Measurements from ENCODE around the gene CDKAL1.
"Not testable (repeated sequence)": the region's sequence is repeated elsewhere in the genome, so short reads cannot be mapped to it uniquely, and the experiment has no call there.

CDKAL1 gene

DNA sequence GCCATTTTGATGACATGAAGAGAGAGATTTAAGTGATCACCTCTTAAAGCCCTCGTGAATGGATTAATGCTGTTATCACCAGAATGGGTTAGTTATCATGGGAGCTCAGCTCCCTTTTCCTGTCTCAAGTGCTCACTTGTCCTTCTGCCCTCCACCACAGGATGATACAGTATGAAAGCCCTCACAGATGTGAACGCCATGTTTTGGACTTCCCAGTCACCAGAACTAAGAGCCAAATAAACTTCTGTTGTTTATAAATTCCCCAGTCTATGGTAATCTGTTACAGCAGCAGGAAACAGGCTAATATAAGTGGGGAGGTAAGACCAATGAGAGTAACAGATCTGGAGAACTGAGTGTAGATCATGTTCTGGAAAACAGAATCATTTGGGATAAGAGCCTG, 493.2 kb downstream of the CDKAL1 start:
- DNase-seq, result no peak

DNA sequence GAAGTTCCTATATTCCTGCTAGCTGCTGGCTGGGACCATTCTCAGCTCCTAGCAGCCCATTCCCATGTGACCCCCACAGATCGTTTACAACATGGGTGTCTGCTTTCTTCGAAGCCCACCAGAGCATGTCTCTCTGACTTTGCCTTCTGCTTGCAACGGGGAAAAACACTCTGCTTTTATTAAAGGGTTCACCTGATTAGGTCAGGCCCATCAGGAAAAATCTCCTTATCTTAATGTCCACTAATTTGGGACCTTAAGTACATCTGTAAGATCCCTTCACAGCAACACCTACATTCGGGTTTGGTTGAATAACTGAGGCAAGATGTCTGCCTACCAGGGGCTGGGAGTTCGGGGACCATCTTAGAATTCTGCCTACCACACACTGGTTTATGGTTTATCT, 496.9 kb downstream of the CDKAL1 start:
- DNase-seq, result no peak

DNA sequence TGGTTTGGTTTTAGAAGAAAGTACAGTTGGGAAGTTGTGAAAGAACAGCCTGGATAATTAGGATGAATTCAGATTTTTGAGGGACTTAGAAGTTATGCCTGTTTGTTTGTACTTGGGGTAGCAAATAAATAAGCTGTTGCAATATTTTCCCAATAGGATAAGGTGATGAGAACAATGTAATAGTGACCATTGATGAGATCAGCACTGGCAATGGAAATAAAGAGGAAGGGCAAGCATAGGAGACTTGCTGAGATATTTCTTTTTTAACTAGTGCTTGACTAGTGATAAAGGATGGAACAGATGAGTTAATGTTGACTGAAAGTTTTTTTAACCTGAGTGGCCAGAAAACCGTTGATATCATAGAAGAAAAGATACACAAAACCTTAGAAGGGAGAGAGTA, 498.8 kb downstream of the CDKAL1 start:
- DNase-seq, result no peak

DNA sequence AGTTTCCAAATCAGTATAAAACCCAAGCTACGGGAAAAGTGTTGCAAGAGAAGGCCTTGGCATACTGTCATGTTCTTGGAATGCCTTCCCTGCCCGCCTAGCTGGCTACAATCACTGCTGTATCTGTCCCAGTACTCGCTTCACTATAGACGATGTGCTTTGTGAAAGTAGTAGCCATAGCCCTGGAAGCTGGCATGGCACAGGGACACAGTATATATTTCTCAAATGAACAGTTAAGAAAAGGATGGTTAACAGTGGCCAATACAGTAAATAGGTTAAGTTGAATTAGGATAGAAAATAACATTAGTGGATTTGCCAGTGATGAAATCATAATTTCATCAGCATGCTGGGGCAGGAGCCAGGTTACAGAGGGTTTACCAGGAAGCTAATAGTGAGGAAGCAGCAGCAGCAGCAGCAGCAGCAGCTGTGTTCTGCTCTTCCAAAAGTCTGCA, 499.3 kb downstream of the CDKAL1 start:
- no peak for DNase-seq

DNA sequence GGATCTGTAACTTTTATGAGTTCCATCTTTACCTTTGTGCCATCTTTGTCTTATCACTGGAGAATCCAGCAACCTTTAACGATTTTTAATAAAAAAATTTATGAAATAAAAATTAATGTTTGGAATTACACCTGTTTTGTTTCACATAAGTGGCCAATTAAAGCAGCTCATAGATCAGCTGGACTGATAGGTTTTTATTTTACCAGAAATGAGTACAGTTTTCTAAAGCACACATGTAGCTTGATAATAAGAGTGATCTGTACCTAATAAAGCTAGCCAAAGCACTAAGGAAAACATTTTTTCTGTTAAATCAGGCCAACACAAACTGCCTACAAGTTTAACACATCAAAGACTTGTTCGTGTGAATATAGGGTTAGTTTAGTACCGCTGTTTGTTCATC, 500.1 kb downstream of the CDKAL1 start:
- no peak for DNase-seq

DNA sequence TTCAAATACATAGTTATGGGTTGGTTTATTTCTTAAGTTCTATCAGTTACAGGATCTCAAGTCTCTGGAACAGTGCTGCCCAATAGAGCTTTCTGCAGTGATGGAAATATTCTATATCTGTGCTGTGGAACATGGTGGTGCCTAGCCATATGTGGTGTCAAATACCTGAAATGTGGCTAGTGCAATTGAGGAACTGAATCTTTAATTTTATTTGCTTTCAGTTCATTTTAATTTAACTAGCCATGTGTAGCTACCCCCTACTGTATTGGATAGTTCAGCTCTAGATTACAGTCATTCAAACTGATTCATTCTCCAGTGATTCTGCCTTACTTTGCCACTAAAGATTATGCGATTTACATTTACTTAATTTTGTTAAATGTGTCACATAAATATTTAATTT, 503.2 kb downstream of the CDKAL1 start:
- DNase-seq, result no peak

DNA sequence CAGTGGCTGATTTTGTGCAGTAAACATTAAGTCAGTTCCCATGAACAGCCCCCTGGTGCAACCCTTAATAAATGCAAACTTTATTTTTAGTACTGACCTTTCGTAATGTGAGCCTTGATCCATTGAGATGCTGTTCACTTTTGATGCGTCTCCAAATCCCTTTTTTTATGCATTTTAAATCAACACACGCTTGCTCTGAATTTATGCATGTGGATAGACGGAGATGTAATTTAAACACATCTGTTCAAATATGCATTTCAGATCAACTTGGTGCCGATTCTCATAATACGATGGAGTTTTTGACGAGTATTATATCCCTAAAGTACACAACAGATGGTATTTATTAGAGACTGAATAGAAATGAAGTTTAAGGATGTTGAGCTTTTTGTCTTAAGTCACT, 505.7 kb downstream of the CDKAL1 start:
- no peak for DNase-seq

DNA sequence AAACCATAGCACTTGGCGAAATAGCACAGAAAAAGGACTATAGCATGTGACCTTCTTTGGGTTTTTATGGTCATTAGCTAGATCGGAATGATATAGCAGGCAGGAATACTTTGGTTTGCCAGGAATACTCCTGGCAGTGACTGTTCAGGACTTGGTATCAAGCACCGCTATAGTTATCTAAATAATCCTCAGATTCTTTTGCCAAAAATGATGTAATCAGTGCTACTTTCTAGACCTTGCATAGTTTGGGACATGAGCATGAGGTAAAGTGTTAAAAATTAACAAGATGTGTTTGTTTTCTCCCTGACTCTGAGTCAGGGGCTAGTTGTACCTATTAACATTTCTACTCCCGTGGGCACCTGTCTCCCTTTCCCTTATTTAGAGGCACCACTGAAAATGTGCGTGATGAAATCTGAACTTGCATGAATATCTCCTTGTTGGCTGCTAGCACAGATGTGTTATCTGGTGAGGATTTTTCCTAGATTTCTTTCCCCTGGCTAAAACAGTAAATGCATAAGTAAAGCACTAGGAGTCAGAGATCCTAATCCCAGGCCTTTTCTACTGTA, 511.0 kb downstream of the CDKAL1 start:
- no peak for DNase-seq

DNA sequence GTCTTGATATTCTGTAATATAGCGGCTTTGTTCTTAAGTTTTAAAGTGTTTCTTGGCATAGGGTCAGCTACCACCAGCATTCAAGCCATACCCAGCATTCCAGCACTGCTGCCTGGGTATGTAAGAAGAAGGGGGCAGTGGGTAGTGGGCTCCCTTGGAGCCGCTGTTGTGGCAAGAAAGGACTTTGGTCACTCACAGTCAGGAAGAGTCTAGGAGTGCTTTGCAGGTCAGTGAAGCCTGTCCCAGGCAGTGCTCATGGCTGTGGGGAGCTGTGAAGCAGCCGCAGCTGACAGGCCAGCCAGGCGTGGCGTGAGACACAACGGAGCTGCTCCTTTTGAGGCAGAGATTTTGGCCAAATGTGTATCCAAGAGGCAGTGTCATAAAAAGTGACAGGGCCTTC, 512.0 kb downstream of the CDKAL1 start:
- DNase-seq, result peak; percentile 69

DNA sequence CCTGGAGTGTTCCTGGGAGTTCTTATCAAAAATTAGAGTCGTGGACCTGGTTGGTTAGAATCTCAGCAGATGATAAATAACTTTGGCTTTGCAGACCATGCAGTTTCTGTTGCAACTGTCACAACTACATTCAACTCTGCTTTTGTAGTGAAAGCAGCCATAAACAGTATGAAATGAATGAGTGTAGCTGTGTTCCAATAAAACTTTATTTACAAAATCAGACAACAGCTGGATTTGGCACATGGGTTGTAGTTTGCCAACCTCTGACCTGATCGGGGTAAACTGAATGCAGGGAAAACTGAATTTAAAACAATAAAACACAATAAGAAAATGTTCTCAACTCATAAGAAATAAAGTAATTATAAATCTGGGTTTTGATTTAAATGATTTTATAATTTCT, 513.8 kb downstream of the CDKAL1 start:
- DNase-seq, result no peak

DNA sequence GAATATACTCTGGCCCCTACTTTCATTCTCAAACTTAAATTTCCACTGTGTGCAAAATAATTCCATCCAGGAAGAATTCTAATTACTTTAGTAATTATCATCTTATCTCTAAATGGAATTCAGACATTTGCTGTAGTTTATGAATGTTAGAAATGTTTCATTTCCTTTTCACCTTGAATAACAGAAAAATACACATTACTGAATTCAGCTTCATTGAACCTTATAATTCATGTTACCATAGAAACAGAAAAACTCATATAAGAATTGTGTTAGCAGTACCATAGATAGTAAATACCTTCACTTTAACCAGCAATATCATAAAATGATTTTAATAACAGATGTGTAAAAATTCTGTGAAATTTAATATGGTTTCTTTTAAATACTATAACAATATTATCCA, 514.9 kb downstream of the CDKAL1 start:
- DNase-seq, result no peak

DNA sequence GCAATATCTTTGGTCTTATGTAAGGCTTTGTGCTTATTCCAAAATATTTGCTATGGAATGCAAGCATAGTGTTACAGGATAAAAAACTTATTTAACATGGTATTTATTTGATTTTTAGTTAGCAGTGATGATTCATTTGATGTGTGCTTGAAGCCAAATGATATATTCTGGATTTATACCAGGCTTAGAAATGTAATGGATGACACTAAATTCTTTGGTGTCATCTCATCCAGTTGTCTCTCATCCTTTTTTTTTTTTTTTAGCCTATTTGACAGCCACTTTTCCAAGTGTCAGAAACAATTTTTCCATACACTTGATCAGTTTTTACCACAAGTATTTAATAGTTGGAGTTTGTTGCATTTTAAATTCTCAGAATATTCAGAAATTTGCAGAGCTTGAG, 515.3 kb downstream of the CDKAL1 start:
- DNase-seq, result no peak

DNA sequence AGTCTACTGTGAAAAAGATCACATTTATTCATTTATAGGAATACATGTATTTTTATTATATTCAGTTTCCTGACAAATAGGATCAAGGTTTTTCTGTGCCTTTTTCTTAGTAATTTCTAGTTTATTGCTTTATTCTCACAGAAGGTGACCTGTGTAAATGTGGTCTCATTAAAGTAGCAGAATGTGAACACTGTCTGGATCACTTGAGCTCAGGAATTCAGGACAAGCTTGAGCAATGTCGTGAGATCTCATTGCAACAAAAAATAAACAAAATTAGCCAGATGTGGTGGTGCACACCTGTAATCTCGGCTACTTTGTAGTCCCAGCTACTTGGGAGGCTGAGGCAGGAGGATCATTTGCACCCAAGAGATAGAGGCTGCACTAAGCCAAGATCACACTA, 516.7 kb downstream of the CDKAL1 start:
- no peak for DNase-seq

DNA sequence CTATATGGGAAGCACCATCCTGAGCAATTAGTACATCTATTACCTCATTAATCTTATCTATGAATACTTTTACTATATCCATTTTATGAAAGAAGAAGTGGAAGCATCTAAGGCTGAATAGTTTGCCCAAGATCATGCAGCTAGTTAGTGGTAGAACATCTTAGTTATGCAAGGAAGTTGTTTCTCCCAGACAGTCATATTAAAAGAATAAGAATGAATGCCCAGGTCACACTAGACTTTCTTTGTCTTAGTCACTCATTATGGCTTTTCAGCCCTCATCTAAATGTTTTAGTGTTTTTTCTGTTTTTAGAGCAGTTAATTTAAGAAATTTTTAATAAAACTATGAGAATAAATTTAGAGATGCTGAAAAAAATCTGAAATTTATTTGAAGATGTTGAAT, 517.5 kb downstream of the CDKAL1 start:
- no peak for DNase-seq

DNA sequence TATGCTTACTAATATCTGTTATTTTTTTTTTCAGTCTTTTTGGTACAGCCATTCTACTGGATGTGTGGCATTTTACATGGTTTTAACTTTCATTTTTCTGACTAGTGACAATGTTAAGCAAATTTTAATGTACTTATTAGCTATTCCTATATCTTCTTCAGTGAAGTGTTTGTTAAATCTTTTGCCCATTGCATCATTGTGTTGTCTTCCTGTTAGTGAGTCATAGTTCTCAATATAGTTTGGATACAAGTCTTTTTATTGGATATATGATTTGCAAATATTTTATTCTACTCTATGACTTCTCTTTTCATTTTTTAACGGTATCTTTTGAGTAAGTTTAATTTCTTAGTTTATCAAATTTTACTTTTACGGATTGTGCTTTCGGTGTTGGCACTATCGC, 519.4 kb downstream of the CDKAL1 start:
- no peak for DNase-seq

DNA sequence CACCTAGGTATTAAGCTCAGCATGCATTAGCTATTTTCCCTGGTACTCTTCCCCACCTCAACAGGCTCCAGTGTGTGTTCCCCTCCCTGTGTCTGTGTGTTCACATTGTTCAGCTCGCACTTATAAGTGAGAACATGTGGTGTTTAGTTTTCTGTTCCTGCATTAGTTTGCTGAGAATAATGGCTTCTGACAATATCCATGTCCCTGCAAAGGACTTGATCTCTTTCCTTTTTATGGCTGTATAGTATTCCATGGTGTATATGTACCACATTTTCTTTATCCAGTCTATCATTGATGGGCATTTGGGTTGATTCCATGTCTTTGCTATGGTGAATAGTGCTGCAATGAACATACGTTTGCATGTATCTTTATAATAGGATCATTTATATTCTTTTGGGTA, 521.2 kb downstream of the CDKAL1 start:
- DNase-seq, result not testable (repeated sequence)

DNA sequence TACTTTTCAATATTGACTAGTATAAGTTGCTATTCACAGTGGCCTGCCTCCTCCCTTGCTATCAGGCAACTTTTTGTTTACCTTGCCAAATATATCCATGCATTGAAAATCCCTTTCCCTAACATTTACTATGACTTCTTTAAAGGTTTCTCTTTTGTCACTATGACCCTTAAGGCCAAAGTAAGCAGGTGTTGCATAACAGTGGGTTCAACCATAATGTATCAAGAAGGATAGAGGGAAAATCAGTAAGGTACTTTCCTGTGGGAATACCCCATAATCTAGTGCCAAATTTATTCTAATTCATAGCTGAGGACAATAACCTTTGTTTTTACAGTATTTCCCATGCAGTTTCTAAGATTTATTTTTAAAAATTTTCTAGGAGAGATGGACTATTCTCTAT, 527.6 kb downstream of the CDKAL1 start:
- no peak for DNase-seq

DNA sequence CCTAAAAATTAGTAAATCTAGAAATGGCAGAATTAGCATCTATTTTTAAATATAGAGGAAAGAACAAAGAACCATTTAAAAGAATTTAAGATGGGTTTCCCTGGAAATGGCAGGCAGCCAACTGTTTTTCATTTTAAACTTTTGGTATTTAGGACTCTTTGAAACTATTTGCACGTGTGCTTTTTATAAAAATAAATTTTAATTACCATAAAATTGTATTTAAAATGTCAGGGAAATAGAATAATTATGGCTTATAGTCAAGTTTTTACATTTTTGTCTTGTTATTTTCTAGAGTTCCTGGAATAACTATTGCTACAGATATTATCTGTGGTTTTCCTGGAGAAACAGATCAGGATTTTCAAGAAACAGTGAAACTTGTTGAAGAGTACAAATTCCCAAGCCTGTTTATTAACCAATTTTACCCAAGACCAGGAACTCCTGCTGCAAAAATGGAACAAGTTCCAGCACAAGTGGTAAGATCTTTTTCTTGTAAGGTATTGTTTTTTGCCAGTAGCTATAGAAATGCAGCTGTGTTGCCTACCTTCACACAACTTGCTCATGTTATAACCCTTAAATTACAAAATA, 530.6 kb downstream of the CDKAL1 start:
- no peak for DNase-seq

DNA sequence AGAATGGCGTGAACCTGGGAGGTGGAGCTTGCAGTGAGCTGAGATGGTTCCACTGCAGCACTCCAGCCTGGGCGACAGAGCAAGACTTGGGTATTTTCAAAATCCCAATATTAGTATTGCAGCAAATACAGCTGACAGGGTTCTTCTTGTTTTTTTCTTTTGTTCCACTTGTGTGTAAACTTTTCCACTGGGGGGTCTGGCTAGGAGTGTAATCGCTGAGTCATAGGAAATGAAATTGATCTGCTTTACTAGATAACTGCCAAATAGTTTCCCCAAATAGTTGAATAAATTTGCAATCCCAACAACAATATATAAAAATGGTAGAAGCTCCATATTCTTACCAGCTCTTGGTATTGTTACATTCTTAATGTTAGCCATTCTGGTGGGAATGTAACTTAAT, 533.3 kb downstream of the CDKAL1 start:
- no peak for DNase-seq

DNA sequence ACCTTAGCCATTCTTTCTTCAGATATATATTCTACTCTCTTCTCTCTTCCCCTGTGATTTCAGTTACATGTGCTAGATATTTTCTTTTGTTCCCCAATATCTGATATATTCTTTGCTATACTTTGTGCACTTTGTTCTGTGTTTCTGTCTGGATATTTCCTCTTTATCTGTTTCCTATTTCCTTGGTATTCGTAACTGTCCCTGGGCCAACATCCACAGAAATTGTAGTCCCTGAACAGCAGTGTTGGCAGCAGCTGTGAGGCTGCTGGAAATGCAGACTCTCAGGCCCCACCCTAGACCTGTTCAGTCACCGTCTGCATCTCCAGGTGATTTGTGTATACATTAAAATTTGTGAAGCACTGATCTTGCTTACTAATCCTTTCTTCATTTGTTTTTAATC, 536.4 kb downstream of the CDKAL1 start:
- no peak for DNase-seq

DNA sequence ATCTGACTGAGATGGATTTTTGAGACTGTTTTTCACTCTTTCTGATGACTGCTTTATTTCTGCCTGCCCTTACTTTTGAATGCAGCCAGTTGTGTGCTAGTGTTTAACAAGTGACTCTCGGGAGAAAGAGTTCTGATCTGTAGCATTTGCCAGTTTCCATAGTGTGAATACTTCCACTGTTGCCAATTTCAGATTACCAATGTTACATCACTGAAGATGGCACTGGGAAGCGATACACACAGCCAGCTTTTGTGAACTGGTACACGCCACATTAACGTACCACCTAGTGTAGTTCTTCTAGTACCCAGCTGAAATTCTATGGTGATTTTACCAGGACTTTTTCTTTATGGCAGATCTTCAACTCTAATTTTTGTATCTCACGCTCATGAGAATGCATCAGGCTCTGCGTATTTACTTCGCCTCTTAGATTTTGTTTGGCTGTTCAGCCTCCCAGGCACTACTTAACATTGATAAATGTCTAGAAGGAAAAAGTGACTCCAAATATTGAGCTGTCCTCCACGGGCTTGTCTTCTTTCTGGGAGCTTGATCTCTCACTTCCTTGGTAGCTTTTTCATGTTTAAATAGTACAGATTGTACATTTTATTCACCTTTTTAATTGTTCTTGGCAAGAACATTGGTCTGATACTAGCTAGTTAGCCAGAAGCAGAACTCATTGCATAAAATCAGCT, 537.7 kb downstream of the CDKAL1 start:
- no peak for DNase-seq

DNA sequence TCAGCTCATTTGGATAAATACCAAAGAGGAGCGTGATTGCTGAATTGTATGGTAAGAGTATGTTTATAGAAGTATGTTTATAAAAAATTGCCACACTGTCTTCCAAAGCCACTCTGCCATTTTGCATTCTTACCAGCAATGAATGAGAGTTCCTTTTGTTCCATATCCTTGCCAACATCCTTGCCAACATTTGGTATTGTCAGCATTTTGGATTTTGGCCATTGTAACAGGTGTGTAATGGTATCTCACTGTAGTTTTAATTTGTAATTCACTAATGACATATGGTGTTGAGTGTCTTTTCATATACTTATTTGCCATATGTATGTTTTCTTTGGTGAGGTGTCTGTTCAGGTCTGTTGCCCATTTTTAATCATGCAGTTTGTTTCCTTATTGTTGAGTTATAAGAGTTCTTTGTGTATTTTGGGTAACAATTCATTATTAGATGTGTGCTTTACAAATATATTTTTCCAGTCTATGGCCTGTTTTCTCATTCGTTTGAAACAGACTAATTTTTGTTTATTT, 539.1 kb downstream of the CDKAL1 start:
- no peak for DNase-seq

DNA sequence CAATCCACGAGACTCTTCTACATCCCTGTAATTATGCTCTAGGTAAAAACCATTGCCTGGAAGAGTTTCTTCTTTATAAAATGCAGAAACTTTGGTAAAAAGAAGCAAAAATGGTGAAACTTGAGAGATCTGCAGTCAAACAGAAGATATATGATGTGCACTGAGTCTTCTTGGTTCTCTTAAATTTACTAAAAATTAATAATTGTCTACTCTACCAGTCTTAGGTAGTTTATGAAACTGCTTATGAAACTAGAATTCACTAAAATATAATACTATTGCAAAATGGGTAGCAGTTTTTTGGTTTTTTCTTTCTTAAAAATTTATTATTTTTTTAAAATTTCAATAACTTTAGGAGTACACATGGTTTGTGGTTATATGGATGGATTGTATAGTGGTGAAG, 540.2 kb downstream of the CDKAL1 start:
- no peak for DNase-seq

DNA sequence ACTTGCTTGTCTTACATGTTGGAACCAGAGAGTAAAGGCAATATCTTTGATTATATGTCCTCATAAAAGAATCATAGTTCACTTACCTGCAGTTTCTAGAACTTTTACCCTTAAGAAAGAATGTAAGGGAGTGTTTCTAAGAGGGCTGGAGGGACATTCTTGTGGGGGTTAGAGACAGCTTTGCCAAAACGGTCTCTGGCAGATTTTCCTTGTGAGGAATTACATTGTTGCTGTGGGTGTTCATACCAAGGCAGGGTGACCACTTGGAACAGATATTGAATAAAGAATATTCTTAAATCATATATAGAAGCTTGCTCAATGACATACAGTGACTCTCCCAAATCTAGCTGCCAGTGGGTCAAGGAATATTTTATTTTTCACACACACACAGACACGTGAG, 541.7 kb downstream of the CDKAL1 start:
- no peak for DNase-seq

Measured in right kidney (tissue), 1 donor.